Brain pericyte (primary cell): ENCODE measurements around the gene TBL1X.

Source experiments
- DNase-seq: peaks from one replicate; pipeline ENCODE4 v3.0.0-alpha.2; 2012; ENCODE audit warnings: low read depth, low spot score

TBL1X gene

DNA sequence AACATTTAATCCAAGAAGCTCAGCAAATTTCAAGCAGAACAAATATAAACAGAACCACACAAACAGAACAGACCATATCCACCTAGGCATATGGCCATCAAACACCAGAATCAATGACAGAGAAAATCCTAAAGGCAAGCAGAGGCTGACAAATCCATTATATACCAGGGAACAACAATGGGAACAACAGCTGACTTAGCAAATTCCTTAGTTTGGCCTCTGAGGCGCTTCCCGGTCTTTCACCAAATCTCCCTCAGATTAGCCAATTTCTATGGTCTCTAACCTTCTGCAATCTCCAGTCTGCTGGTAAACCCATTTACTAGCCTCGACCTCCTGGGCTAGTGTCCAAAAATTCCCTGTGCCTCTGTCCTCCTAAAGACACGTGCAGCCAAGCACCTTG is 241.6 kb downstream of the TBL1X start:
- no peak for DNase-seq

DNA sequence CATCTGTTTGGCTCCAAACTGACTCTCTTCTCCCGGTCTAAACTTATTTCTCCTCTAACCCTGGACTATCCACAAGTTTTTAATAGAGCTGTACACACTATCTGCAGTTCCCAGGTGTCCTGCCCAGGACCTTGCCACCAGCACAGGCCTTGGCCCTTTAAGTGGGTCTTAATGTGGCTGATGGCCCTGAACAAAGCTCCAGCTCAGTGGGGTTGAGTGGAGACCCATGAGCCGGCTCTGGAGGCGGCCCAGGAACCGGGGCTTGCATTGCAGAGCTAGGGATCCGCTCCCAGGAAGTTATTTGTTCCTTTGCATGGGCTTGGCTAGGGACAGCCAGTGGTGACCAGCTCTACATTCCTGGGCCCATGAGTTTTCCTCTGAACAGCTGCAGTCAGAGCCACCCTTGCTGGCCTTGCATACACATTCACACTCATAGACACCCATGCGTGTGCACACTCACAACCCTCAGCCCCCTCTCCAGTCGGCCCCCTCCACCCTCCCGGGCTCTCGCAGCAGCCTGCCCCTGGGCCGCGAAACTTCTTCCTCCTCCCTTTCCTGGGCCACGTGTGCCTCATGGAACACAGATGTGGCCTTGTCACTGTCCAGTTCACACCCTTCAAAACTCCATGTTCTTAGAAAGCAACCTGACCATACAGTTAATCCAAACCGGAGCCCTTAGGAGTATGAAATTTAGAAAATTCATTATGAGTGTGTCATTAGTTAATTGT is 242.6 kb downstream of the TBL1X start:
- DNase-seq = no peak

DNA sequence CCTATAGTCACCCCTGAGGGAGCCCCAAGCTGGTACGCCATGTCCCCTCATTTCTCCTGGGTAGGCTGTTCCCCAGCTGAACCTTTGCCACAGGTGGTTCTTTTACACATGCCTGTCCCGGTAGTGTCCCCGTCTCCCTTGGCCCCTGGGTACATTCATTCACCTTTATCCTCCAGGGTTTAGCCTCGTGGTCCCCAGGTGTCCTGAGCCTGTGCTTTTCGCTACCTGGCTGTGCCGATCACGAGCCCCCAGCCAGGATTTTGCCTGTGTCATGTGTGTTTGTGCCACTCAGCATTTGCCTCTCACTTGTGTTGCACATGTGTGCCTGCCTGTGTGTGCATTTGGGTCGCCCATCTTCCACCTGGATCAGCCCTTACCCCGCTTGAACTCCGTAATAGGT is 243.2 kb downstream of the TBL1X start:
- DNase-seq = no peak

DNA sequence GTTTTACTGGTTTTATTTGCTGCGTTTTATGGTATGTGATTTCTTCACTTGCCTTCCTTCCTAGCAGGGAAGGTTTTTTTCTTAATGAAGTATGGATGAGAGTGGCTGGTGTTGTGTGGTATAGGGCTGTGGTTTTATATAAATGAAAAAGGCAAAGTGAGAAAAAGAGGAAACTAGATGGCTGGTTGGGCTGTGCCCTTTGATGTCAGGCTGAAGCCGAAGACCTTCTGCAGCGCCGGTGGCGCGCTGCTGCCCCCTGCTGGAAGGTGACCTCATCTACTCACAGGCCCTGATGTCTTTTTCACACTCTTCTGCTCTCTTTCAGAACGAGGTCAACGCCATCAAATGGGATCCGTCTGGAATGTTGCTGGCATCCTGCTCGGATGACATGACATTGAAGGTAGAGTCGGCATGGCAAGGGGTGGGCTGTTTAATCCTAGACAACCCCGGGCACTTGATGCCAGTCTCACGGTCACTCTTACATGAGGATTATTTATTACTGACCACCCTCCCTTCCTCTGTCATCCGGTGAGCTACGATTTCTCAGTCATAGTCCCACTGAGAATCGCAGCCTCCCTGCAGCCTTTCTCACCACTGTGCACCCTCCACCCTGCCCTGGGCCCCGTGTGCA is 244.2 kb downstream of the TBL1X start:
- DNase-seq = no peak

DNA sequence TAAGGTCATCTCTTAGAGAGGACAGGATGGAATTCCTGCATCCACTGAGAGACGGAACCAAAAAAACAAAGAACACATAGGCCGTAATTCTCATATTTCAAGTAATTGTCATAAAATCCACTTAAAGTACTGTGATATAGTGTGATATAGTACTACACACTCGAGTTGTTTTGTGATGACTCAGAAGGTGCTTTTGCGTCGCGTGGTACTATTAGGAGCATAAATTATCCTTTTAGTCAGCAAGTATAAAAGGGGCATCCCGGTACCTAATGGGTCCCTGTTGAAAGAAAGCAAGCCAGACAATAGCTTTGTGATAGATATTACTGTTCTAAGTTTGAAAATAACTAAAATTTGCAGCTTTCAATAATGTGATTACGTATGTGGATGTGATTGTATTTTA is 245.5 kb downstream of the TBL1X start:
- no peak for DNase-seq

DNA sequence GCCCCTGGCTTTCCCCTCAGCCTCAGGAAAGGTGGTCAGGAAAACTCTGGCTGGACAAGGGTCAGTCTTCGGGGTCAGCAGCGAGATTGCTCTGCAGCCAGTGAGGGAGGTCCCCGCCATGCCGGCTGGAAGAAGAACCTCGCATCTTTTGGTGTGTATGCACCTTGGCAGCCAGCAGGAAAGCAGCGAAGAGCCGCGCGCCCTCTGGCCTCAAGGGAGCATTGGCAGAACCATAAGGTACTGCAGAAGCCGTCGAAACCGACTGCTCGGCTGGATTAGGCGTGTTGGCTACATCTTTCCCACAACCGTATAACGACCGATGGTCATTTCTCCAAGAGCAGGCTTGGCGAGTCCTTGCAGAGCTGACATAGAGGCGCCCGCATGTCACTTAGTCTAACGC is 252.5 kb downstream of the TBL1X start:
- no peak for DNase-seq

DNA sequence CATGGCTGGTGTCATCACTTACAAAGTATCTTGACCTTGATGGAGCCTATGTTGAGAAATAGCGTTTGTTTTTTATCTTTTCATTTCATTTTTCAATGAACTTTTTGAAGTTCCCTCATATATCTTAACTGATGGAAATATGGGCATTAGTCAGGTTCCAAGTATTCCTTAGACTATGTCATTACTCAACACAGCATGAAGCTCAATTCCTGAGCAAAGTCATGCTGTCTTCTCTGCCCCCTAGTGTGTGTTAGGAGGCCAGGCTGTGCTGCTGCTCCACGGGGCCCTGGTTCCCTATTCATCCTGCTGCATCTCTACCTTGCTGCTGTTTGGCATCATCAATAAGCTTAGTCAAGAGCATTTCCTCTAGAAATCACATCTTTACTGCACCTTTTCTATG is 259.9 kb downstream of the TBL1X start:
- DNase-seq = no peak

DNA sequence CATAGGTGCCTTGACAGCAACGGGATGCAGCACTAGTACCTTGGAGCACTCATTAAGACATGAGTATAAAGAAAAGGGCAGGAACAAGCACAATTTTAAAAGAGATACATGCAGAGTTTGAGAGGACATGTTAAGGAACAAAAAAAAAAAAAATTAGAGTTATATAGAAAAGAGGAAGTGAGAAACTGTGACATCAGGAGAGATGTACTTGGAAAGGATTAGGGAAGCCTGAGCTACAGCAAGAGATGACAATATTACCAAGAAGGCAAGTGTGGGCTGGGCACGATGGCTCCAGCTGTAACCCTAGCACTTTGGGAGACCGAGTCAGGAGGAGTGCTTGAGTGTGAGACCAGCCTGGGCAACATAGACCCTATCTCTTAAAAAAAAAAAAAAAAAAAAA is 263.4 kb downstream of the TBL1X start:
- DNase-seq = no peak

DNA sequence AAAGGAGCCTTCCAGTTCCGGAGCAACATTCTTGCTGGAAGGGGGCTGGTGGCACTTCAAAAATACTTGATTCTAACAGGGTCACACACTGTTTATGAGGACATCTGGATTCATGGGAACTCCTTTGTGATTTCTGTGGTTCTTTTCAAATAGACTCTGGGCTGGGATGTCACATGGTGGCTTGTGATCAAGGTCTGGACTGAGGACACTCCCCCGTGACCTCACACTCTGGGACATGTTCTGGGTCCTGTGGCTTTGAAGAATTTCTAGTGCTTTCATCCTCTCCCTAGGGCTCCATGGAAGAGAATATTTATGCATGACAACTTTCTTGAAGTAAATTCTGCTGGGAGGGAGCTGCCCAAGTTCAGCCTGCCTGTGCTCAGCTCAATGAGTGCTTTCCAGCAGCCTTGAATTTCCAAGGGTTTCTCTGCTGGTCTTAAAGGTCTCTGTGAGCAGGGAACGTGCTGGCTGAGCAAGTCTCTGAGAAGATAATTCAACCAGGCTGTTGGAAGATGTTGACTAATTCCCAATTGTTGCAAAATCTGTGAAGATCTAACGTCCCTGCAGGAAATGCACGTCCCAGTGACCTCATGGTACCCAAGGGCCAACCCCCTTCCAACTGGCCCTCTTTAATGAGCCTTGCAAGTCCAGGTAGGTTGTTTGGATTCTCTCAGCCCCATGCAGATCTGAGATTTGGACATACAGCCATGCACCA is 264.5 kb downstream of the TBL1X start:
- no peak for DNase-seq

DNA sequence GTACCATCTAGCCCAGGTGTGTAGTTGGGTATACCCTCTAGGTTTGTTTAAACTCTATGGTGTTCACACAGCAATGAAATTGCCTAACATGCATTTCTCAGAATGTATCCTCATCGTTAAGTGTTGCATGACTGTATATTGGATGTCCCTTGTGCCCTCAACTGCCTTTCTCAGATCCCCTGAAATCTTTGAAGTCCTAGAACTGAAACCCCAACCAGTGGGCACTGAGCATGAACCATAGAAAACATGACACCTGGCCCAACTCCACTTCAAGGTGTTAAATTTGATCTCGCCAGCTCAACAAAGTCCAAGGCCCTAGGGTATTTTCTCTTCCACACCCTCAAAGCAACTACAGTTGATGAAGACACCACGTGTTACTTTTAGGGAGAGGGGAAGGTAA is 265.2 kb downstream of the TBL1X start:
- DNase-seq = no peak

DNA sequence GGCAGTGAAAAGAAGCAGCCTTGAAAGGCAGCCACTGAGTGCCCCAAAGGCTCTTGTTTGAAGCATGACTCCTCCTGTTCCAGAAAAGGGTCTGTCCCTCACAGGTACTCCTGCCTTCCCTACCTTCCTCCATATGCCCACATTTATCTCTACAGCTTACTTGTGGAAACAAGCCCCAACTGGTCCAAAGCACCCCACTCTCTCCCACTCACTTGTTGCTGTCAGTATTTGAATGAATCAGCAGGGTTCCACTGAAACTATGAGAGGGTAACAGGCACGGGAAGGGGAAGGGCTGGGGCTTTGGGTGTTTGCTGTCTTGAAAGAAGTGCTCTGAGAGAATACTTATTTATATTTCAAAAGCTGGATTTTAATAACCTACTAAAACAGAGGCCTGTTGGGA is 265.9 kb downstream of the TBL1X start:
- DNase-seq = no peak

DNA sequence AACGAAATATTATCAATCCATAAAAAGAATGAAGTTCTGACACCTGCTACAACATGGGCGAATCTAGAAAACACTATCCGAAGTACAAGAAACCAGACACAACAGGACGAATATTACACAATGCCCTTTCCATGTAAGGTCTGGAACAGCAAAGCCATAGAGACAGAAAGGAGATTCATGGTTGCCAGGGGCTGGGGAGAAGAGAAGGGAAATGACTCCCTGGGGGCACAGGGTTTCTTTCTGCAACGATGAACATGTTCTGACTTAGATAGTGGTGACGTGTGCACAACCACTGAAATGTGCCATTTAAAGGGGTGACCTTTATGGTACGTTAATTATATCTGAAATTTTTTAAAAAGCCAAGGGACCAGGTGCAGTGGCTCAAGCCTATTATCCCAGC is 272.5 kb downstream of the TBL1X start:
- DNase-seq = no peak

DNA sequence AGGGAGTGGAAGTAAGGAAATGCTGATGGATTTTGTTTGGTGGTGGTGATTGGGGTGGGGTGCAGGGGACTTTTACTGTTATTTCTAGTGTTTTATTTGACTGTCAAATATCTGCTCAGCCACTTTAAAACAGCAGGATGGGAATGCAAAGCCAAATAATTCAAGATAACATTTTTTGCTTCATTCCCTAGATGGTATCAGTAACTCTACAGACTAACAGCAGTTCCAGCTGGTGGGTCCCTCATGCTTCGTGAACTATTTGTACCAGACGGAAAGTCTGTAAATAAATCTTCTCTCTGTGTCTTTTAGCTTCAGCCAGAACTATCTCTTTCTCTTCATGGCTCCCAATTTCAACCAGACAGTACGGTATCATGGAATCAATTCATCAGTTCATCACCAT is 273.3 kb downstream of the TBL1X start:
- DNase-seq = no peak

DNA sequence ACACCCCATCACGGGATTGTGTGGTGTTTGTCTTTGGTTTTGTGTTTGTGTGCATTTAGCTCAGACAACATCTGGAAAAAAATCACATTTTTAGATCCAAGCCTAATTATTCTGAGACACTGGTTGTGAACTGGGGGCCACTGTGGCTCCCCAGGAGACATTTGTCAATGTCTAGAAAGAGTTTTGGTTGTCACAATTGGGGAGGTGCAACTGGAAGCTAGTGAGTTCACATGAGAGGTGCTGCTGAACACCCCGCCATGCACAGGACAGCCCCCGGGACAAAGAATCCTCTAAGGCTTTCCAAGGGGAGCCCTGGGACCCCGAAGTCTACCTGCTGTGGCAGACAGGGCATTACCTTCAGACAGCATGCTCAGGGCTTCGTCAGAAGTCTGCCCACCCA is 274.3 kb downstream of the TBL1X start:
- no peak for DNase-seq

DNA sequence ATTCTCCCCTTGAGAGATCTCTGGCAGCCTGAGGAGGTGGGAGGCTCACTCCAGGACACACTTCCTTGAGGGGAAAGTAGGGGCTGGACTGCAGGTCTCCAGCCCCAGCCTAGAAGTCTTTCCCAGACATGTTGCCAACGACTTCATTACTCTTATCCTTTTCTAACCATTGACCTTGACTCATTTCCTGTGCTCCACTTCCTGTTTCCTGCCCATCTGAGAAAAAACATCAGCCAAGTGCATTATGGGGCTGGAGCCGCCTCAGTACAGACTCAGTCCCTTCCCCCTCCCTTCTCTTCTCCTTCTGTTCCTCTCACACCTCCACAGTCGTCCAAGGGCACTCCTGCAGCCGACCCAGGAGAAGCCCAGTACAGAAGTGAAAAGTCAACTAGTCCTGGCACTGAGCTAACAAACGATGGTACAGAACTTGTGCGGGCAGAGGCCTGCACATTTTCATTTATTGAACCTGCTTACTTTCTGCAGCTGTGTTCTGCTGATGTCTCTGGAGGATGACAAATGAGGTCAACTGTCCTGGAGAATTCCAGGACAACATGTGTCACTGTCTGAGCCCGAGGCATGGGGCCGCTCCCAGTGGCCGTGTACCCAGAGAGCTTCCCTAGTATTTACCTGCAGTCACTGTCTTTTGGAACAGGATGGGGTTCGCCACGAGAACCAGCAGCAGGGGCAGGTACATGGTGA is 280.7 kb downstream of the TBL1X start:
- no peak for DNase-seq

DNA sequence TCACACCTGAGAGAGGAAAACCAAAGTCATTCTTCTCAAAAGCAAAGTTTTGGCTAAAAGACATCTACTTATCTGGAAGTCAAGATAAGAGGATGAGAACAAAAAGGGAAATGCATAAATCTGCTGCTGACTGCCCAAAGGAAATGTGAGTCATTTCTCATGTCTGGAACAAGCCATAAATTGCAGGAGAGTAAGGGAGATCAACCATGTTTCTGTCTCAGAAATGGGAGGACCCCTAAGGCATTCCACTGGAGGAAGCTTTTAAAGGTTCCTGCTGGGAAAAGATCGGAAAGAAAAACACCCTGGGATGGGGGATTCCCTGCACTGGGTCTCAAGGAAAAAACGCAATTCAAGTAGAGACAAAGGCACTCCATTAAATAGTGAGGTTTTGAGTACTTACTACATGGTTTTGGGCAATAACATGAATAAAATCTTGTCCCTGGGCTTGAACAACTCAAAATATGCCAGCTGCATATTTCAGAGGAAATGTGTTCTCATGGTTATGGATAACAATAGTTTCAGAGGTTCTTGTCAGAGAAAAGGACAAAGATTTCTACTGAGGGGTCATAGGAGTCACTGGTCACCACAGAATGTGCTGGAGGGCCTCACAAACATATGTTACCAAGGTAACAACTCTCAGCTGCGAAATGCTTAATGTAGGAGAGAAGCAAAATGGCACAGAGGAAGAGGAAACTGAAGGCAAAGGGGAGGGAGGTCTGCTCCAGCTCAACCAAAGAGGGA is 281.5 kb downstream of the TBL1X start:
- no peak for DNase-seq

DNA sequence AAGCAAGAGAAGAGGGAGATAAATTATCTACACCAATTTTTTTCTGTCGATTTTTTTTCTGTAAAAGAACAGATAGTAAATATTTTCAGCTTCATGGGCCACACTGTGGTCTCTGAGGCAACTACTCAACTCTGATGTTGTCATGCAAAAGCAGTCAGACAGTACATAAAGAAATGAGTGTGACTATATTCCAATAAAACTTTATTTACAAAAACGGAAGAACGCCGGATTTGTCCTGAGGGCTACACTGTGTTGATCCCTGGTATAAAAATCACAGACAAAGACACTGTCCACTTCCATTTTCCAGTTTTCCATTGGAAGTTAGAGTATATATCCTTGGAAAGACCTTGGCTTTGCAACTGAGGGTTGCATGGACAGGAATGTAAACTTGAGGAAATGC is 282.8 kb downstream of the TBL1X start:
- no peak for DNase-seq

DNA sequence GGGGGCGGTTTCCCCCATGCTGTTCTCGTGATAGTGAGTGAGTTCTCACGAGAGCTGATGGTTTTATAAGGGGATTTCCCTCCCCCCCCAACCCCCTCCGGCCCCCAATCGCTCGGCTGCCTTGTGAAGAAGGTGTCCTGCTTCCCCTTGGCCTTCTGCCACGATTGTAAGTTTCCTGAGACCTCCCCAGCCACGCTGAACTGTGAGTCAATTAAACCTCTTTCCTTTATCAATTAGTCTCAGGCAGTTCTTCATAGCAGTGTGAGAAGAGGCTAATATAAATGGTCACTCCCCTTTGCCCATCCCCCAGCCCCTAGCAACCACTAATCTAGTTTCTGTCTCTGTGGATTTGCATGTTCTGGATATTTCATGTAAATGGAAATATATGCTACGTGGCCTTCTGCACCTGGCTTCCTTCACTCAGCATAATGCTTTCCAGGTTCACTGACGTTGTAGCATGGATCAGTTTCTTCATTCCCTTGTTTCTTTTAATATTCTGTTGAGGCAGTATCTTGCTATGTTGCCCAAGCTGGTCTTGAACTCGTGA is 284.4 kb downstream of the TBL1X start:
- DNase-seq = no peak

DNA sequence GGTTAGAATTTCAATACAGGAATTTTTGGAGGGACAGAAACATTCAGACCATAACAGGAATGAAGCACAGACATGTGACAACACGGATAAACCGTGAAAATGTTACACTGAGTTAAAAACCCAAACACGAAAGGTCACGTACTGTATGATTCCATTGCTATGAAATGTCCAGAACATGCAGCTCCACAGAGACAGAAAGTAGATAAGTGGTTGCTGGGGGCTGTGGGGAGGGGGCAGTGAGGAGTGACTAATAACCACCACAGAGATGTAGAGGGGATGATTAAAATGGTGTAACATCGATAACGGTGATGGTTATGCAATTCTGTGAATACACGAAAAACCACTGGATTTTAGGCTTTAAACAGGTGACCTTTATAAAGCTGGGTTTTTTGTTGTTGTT is 292.5 kb downstream of the TBL1X start:
- DNase-seq = no peak

DNA sequence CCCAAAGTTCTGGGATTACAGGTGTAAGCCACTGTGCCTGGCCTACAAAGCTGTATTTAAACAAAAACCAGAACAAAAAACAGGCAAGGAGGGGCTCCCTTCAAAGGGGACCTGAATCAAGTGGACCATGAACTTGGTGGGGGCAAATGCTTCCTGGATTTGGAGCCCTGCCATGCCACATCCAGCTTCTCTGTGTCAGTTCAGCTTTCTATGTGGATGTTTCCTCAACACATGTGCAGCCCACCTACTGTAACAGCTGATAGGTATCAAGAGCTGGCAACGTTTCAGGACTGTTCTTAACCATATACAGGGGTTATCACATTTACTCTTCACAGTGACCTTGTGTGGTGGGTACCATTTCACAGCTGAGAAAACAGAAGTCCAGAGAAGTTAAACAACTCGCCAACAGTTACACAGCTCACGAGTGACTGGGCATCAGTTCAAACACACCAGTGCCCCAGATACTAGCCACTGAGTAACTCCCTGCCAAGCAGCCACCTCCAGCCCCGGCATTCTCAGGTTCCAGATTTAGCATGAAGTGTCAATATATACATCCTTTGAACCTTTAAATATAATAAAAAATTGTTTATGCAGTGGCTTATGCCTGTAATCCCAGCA is 293.3 kb downstream of the TBL1X start:
- DNase-seq = no peak

DNA sequence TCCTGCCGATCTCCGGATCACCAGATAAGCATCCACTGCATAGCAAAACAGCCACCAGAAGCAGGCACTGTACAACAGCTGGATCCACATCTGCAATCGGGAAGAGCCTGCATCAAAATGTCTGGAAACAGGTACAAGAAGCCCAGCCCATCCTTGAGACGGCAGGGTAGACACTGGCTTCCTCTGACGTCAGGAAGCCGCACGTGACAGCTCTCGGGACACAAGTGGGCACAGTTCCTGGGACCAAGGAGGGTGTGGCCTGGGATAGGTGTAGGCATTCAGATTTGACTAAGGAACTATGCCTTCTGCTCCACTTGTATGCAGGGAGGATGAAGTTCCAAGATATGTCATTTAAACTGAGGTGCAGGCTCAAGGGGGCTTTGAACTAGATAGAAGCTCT is 294.5 kb downstream of the TBL1X start:
- DNase-seq = no peak
